T-cell (primary cell): ENCODE results near the gene STYXL2. TPM values are rescaled to one million over a fixed set of nuclear protein-coding genes. Genes with fewer than 3 reads are reported as not detected.
A peak's percentile ranks its signal among the peaks of the same experiment; 100 is the strongest.

Source experiments
- ATAC-seq, 4 experiments: fragments of 200-7000 bp in 3 of 4; fragments of 150-1000 bp in 1 of 4; cut with Tn5 transposase; replicated peaks in 1 of 4; 1 replicate in 3 of 4; 2 replicates in 1 of 4; pipeline ENCODE4 v1.10.0; 2021; ENCODE audit warnings: moderate library complexity in 3 of 4, mild to moderate bottlenecking in 2 of 4, moderate number of reproducible peaks in 1 of 4
- CTCF ChIA-PET, 2 donors: fragments of 300-600 bp; sonication (Branson Sonifier 250); formaldehyde crosslinking; loops; one replicate each; lab custom pipeline; 2022; ENCODE audit warnings: antibody characterized with exemption in 2 of 2; lab: Charles Lee
- POLR2A ChIA-PET, 2 donors: fragments of 300-600 bp; sonication (Branson Sonifier 250); formaldehyde crosslinking; loops; one replicate each; lab custom pipeline; 2022; ENCODE audit warnings: antibody characterized with exemption in 2 of 2; lab: Charles Lee
- DNase-seq, 35 experiments: peaks; one replicate each; pipeline versions ENCODE4 v3.0.0 to v3.0.0-alpha.2; 2013 to 2023
- H3K27ac ChIP-seq: one replicate; pipeline ENCODE4 v1.5.1; 2013; ENCODE audit warnings: low read length
- H3K27me3 ChIP-seq, 2 experiments: replicated peaks in 1 of 2; 1 replicate in 1 of 2; 2 replicates in 1 of 2; pipeline versions ENCODE4 v1.6.1 to v1.7.0; 2013; ENCODE audit warnings: low read length in 1 of 2, mixed read lengths in 1 of 2; ENCODE audit not compliant: control insufficient read depth in 2 of 2, insufficient read depth in 2 of 2; ENCODE audit errors: extremely low read depth in 1 of 2
- H3K36me3 ChIP-seq, 2 donors: 1 replicate in 1 of 2; 2 replicates in 1 of 2; pipeline versions ENCODE4 v1.6.1 to v1.7.0; 2013; ENCODE audit warnings: low read length in 1 of 2; ENCODE audit not compliant: control insufficient read depth in 2 of 2, insufficient read depth in 1 of 2; ENCODE audit errors: extremely low read depth in 1 of 2
- H3K4me1 ChIP-seq, 2 experiments: 1 replicate in 1 of 2; 2 replicates in 1 of 2; pipeline versions ENCODE4 v1.6.1 to v1.7.0; 2013; ENCODE audit warnings: low read length in 2 of 2, mixed read lengths in 1 of 2; ENCODE audit not compliant: insufficient read depth in 2 of 2, control insufficient read depth in 1 of 2; ENCODE audit errors: extremely low read depth in 1 of 2
- H3K4me3 ChIP-seq, 2 donors: 1 replicate in 1 of 2; 2 replicates in 1 of 2; pipeline versions ENCODE4 v1.5.1 to v1.7.0; 2013; ENCODE audit warnings: mild to moderate bottlenecking in 2 of 2, low read length in 1 of 2, moderate library complexity in 1 of 2; ENCODE audit not compliant: control insufficient read depth in 1 of 2; ENCODE audit errors: extremely low read depth in 1 of 2
- H3K9me3 ChIP-seq: 2 replicates; pipeline ENCODE4 v1.7.0; 2013
- H3K27ac Mint-ChIP-seq, 2 donors: one replicate each; pipeline ENCODE4 v1.8.0; 2020 to 2021; ENCODE audit warnings: mild to moderate bottlenecking in 2 of 2, mixed read lengths in 2 of 2
- H3K27me3 Mint-ChIP-seq, 2 donors: one replicate each; pipeline ENCODE4 v1.8.0; 2021 to 2022; ENCODE audit warnings: mixed read lengths in 2 of 2
- H3K36me3 Mint-ChIP-seq: one replicate; pipeline ENCODE4 v1.8.0; 2021; ENCODE audit warnings: mixed read lengths
- H3K4me1 Mint-ChIP-seq, 3 donors: one replicate each; pipeline ENCODE4 v1.8.0; 2020 to 2022; ENCODE audit warnings: mixed read lengths in 3 of 3, mild to moderate bottlenecking in 1 of 3
- H3K4me3 Mint-ChIP-seq, 3 donors: one replicate each; pipeline ENCODE4 v1.8.0; 2020 to 2022; ENCODE audit warnings: mild to moderate bottlenecking in 3 of 3, mixed read lengths in 3 of 3, moderate library complexity in 3 of 3
- H3K9me3 Mint-ChIP-seq, 3 donors: one replicate each; pipeline ENCODE4 v1.8.0; 2020 to 2022; ENCODE audit warnings: mixed read lengths in 3 of 3
- WGBS: methylation state at CpG from one replicate; pipeline ENCODE4 v1.1.5; 2013; ENCODE audit warnings: missing lambda C conversion rate; ENCODE audit not compliant: insufficient coverage; 5-methylcytosine and 5-hydroxymethylcytosine counted together
- total RNA-seq, 35 experiments: library from RNA in 6 of 35; stranded (reverse) in 6 of 35; fragments of 120-200 nt in 1 of 35; gene quantifications; one replicate each; pipeline versions ENCODE4 v1.2.1 to v1.2.4 and lab custom pipeline; 2013 to 2026

Gene STYXL2
- total RNA-seq, 5 donors from 2014 or later (not counting 1 experiment from before 2014, with no cell fraction given): not detected

DNA sequence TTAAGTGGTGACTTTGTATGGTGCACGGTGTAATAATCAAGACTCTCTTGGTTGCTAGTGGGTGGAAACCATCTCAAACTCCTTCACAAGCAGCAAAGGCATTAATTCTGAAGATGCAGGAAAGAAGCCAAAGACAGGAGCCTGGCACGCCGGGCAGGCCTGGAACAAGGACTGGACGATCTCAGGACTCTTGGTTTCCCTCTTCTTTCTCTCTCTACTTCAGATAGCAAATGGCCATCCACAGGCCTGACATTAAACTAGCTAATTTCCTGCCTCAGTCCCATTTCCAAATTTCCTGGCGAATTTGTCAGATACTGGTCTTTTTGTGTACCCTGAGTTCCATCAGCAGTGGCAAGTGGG is 28.2 kb downstream of the STYXL2 start:
- H3K27ac Mint-ChIP-seq: peak overlapping the region in 1 of 2 donors; percentile 15
- peak overlapping the region; percentile 39 to 87 (median 84) for H3K4me3 Mint-ChIP-seq
- no peak overlapping the region for H3K27ac ChIP-seq
- peaks cover 0 to 10% of the 10 kb centered on the region in 2 experiments for H3K4me1 ChIP-seq
- ATAC-seq (no peak), DNase-seq (no peak)
- H3K36me3 Mint-ChIP-seq: no peaks in the 10 kb centered on the region
- peaks cover 0 to 25% of the 10 kb centered on the region in 2 experiments for H3K27me3 ChIP-seq
- H3K36me3 ChIP-seq: no peaks in the 10 kb centered on the region
- H3K4me1 Mint-ChIP-seq: peaks cover 0 to 4% (median 3%) of the 10 kb centered on the region in 3 donors
- ChIA-PET CTCF (interaction anchor here in 1 of 2 donors (0.6 to 1.2 kb wide), 3 partner anchors 25 to 212 kb away, joined by 3 to 7 read pairs (median 4); no protein-coding TSS in a partner anchor), POLR2A (no interaction called here)
- no peak overlapping the region for H3K4me3 ChIP-seq
- H3K9me3 ChIP-seq: no peaks in the 10 kb centered on the region
- H3K27me3 Mint-ChIP-seq: peaks cover 6 to 13% of the 10 kb centered on the region in 2 donors
- H3K9me3 Mint-ChIP-seq: no peaks in the 10 kb centered on the region
- WGBS: 85% methylated on average over 3 of the region's 5 CpGs

DNA sequence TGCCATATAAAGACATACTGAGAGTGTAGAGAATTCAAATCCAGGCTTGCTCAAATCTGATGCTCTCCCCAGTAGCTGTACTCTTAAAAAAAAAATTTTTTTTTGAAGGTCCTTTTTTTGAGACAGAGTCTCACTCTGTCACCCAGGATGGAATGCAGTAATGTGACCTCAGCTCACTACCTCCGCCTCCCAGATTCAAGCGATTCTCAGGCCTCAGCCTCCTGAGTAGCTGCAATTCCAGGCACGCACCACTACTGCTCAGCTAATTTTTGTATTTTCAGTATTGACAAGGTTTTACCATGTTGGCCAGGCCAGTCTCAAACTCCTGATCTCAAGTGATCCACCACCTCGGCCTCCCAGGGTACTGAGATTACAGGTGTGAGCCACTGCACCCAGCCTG is 28.7 kb downstream of the STYXL2 start:
- DNase-seq (no peak), ATAC-seq (no peak)
- no peaks in the 10 kb centered on the region for H3K9me3 ChIP-seq
- Mint-ChIP-seq H3K4me1 (peaks cover 0 to 4% (median 3%) of the 10 kb centered on the region in 3 donors), H3K36me3 (no peaks in the 10 kb centered on the region), H3K27ac (peak overlapping the region; percentile 29 to 55), H3K9me3 (no peaks in the 10 kb centered on the region), H3K4me3 (peak overlapping the region in 1 of 3 donors; percentile 54), H3K27me3 (peaks cover 7 to 18% of the 10 kb centered on the region in 2 donors)
- 96% methylated on average over 4 of the region's 4 CpGs for WGBS
- CTCF ChIA-PET: interaction anchor here in 1 of 2 donors (0.6 to 0.7 kb wide), 2 partner anchors 25 to 213 kb away, joined by 3 to 7 read pairs; no protein-coding TSS in a partner anchor
- H3K27me3 ChIP-seq: peaks cover 0 to 25% of the 10 kb centered on the region in 2 experiments
- no peak overlapping the region for H3K27ac ChIP-seq
- H3K36me3 ChIP-seq: no peaks in the 10 kb centered on the region
- H3K4me1 ChIP-seq: peaks cover 0 to 10% of the 10 kb centered on the region in 2 experiments
- POLR2A ChIA-PET: no interaction called here
- H3K4me3 ChIP-seq: no peak overlapping the region

DNA sequence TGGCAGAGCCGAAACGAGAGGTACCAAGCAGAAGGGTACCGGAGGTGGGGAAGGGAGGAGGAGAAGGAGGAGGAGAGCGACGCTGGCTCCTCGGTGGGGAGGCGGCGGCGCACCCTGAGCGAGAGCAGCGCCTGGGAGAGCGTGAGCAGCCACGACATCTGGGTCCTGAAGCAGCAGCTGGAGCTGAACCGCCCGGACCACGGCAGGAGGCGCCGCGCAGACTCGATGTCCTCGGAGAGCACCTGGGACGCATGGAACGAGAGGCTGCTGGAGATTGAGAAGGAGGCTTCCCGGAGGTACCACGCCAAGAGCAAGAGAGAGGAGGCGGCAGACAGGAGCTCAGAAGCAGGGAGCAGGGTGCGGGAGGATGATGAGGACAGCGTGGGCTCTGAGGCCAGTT is 32.4 kb downstream of the STYXL2 start:
- H3K4me3 ChIP-seq: no peak overlapping the region
- H3K4me1 ChIP-seq: peaks cover 0 to 5% of the 10 kb centered on the region in 2 experiments
- H3K27ac Mint-ChIP-seq: no peak overlapping the region
- no peak overlapping the region for H3K27ac ChIP-seq
- peaks cover 0 to under 1% (median under 1%) of the 10 kb centered on the region in 3 donors for H3K4me1 Mint-ChIP-seq
- ATAC-seq (no peak), DNase-seq (no peak)
- POLR2A ChIA-PET: no interaction called here
- CTCF ChIA-PET: interaction anchor here in 1 of 2 donors (0.5 to 0.7 kb wide), 2 partner anchors 65 to 169 kb away, joined by 3 read pairs; no protein-coding TSS in a partner anchor
- H3K9me3 Mint-ChIP-seq: no peaks in the 10 kb centered on the region
- H3K9me3 ChIP-seq: no peaks in the 10 kb centered on the region
- peaks cover 11 to 35% of the 10 kb centered on the region in 2 donors for H3K27me3 Mint-ChIP-seq
- WGBS: 92% methylated on average over 28 of the region's 28 CpGs
- H3K36me3 ChIP-seq: no peaks in the 10 kb centered on the region
- H3K36me3 Mint-ChIP-seq: no peaks in the 10 kb centered on the region
- H3K4me3 Mint-ChIP-seq: no peak overlapping the region
- peaks cover 0 to 20% of the 10 kb centered on the region in 2 experiments for H3K27me3 ChIP-seq

DNA sequence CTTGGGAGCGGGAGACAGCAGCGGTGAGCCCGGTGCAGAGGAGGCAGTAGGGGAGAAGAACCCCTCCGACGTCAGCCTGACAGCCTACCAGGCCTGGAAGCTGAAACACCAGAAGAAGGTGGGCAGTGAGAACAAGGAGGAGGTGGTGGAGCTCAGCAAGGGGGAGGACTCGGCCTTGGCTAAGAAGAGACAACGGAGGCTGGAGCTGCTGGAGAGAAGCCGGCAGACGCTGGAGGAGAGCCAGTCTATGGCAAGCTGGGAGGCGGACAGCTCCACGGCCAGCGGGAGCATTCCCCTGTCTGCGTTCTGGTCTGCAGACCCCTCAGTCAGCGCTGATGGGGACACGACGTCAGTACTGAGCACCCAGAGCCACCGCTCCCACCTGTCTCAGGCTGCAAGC is 32.9 kb downstream of the STYXL2 start:
- no peaks in the 10 kb centered on the region for H3K36me3 Mint-ChIP-seq
- H3K27me3 Mint-ChIP-seq: peaks cover 11 to 38% of the 10 kb centered on the region in 2 donors
- ChIA-PET CTCF (interaction anchor here (0.6 to 1.0 kb wide), 3 partner anchors 143 to 217 kb away, joined by 3 to 4 read pairs (median 3); no protein-coding TSS in a partner anchor), POLR2A (no interaction called here)
- DNase-seq: no peak
- no peaks in the 10 kb centered on the region for H3K9me3 Mint-ChIP-seq
- H3K27ac Mint-ChIP-seq: no peak overlapping the region
- H3K27me3 ChIP-seq: peaks cover 0 to 16% of the 10 kb centered on the region in 2 experiments
- no peaks in the 10 kb centered on the region for H3K4me1 Mint-ChIP-seq
- no peak overlapping the region for H3K4me3 ChIP-seq
- no peak overlapping the region for H3K4me3 Mint-ChIP-seq
- no peaks in the 10 kb centered on the region for H3K36me3 ChIP-seq
- WGBS: 94% methylated on average over 14 of the region's 17 CpGs
- ATAC-seq: no peak
- no peak overlapping the region for H3K27ac ChIP-seq
- no peaks in the 10 kb centered on the region for H3K4me1 ChIP-seq
- H3K9me3 ChIP-seq: no peaks in the 10 kb centered on the region

DNA sequence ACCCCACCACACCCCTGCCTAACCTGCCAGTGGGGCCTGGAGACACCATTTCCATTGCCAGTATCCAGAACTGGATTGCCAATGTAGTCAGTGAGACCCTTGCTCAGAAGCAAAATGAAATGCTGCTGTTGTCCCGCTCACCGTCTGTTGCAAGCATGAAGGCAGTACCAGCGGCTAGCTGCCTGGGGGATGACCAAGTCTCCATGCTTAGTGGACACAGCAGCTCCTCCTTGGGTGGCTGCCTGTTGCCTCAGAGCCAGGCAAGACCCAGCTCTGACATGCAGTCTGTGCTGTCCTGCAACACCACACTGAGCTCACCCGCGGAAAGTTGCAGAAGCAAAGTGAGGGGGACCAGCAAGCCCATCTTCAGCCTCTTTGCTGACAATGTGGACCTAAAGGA is 33.4 kb downstream of the STYXL2 start:
- Histone ChIP-seq H3K27me3 (peaks cover 0 to 16% of the 10 kb centered on the region in 2 experiments), H3K9me3 (no peaks in the 10 kb centered on the region), H3K36me3 (no peaks in the 10 kb centered on the region), H3K27ac (no peak overlapping the region), H3K4me3 (no peak overlapping the region), H3K4me1 (no peaks in the 10 kb centered on the region)
- 85% methylated on average over 5 of the region's 5 CpGs for WGBS
- POLR2A ChIA-PET: no interaction called here
- Mint-ChIP-seq H3K36me3 (no peaks in the 10 kb centered on the region), H3K9me3 (no peaks in the 10 kb centered on the region), H3K27me3 (peaks cover 12 to 41% of the 10 kb centered on the region in 2 donors), H3K4me1 (no peaks in the 10 kb centered on the region), H3K4me3 (no peak overlapping the region), H3K27ac (no peak overlapping the region)
- ATAC-seq (no peak), DNase-seq (no peak)
- CTCF ChIA-PET: interaction anchor here (0.6 to 1.0 kb wide), 6 partner anchors 60 to 217 kb away, joined by 3 to 4 read pairs (median 3); no protein-coding TSS in a partner anchor

DNA sequence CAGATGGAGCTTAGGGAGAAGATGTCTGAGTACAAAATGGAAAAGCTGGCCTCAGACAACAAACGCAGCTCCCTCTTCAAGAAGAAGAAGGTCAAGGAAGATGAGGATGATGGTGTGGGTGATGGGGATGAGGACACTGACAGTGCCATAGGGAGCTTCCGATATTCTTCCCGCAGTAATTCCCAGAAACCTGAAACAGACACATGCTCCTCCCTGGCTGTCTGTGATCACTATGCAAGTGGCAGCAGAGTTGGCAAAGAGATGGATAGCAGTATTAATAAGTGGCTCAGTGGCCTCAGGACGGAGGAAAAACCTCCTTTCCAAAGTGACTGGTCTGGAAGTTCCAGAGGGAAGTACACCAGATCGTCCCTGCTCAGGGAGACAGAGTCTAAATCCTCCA is 33.8 kb downstream of the STYXL2 start:
- POLR2A ChIA-PET: no interaction called here

More for the DNA sequence above, 33.8 kb downstream of the STYXL2 start:
- H3K27ac ChIP-seq: no peak overlapping the region
- ATAC-seq: no peak
- peaks cover 0 to 19% of the 10 kb centered on the region in 2 experiments for H3K27me3 ChIP-seq
- no peak overlapping the region for H3K4me3 ChIP-seq
- Mint-ChIP-seq H3K4me1 (no peaks in the 10 kb centered on the region), H3K9me3 (no peaks in the 10 kb centered on the region), H3K36me3 (no peaks in the 10 kb centered on the region), H3K27me3 (peaks cover 13 to 42% of the 10 kb centered on the region in 2 donors), H3K4me3 (no peak overlapping the region), H3K27ac (no peak overlapping the region)
- WGBS: 48% methylated on average over 3 of the region's 5 CpGs
- H3K36me3 ChIP-seq: no peaks in the 10 kb centered on the region
- CTCF ChIA-PET: interaction anchor here (0.7 to 1.0 kb wide), 4 partner anchors 61 to 218 kb away, joined by 3 read pairs; no protein-coding TSS in a partner anchor
- DNase-seq: no peak
- no peaks in the 10 kb centered on the region for H3K9me3 ChIP-seq
- no peaks in the 10 kb centered on the region for H3K4me1 ChIP-seq
